ENCODE results near the gene DGCR8.

DGCR8 gene

GRCh38 chr22:20092477-20092854, 12.4 kb downstream of the DGCR8 start:
- no peak for TF ChIP-seq CTCF (IDR thresholded peaks at IDR 0.05; ENCODE audit: insufficient read depth, low read length, missing control alignments)
- H3K4me3 ChIP-seq (ENCODE audit: low read depth, low read length), result no peak overlapping the region
- ChIA-PET CTCF (interaction anchor here (1.0 to 1.2 kb wide), 2 partner anchors 9 to 91 kb away, joined by 3 read pairs; no protein-coding TSS in a partner anchor), POLR2A (no interaction called here)
- DNase-seq (ENCODE audit: low read depth, low spot score), result no peak

DNA sequence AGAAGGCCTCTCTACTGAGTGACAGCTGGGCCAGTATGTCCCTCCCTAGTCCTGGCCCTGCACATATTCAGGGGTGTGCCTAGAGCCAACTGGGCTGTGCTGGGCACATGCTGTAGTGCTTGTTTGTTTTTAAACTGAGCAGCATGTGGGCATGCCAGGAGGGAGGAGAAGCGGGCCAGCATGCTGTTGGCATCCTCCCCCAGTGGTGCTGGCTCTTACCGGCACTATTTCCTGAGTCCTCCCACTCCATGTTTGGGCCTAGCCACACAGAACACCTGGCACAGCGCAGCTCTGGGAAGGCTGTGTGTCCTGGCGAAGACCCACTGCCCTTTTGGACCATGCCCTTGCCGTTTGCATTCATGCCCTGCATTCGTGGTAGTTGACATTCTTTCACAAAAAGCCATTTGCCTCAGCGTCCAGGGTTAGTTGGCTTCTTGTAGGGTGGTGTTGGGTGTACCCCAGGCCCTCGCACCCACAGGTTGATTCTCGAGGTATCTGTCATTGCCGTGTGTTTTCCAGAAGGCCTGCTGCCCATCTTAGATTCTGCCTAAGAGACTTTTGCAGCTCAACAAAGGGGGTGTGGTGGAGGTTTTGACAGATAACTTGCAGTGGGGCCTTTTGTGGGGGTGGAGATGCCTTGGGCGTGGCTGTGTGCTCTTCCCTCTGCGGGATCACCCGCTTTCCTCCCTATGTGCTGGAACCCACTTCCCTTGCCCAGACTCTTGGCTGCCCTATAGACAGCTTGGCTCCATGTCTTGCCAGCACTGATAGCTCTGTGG, 13.6 kb downstream of the DGCR8 start:
- ChIA-PET POLR2A (no interaction called here), CTCF (interaction anchor here (1.2 to 1.7 kb wide), 2 partner anchors 9 to 18 kb away, joined by 3 to 4 read pairs; no protein-coding TSS in a partner anchor)
- DNase-seq (ENCODE audit: low read depth, low spot score), result no peak
- TF ChIP-seq CTCF (IDR thresholded peaks at IDR 0.05; ENCODE audit: insufficient read depth, low read length, missing control alignments), result no peak
- no peak overlapping the region for H3K4me3 ChIP-seq (ENCODE audit: low read depth, low read length)

- ChIA-PET POLR2A (no interaction called here), CTCF (interaction anchor here (1.2 to 1.7 kb wide), 3 partner anchors 9 to 17 kb away, joined by 3 to 4 read pairs (median 3); no protein-coding TSS in a partner anchor)
- no peak for TF ChIP-seq CTCF (IDR thresholded peaks at IDR 0.05; ENCODE audit: insufficient read depth, low read length, missing control alignments)
- no peak for DNase-seq (ENCODE audit: low read depth, low spot score)
- no peak overlapping the region for H3K4me3 ChIP-seq (ENCODE audit: low read depth, low read length)
Measured at GRCh38 chr22:20094197-20094807, 14.3 kb downstream of the DGCR8 start.

DNA sequence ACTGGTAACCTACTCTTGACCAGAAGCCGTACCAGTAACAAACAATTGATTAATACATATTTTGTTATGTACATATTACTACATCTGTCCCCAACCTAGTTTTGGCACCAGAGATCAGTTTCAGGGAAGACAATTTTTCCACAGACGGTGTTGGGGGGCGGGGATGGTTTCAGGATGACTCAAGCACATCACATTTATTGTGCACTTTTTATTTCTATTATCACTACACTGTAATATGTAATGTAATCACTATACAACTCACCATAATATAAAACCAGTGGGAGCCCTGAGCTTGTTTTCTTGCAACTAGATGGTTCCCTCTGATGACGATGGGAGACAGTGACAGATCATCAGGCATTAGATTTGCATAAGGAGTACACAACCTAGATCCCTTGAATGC, 15.5 kb downstream of the DGCR8 start:
- ChIA-PET POLR2A (no interaction called here), CTCF (interaction anchor here (1.5 to 2.0 kb wide), 2 partner anchors 15 to 16 kb away, joined by 3 to 5 read pairs; no protein-coding TSS in a partner anchor)
- no peak overlapping the region for H3K4me3 ChIP-seq (ENCODE audit: low read depth, low read length)
- TF ChIP-seq CTCF (IDR thresholded peaks at IDR 0.05; ENCODE audit: insufficient read depth, low read length, missing control alignments), result no peak
- DNase-seq (ENCODE audit: low read depth, low spot score), result no peak

- H3K4me3 ChIP-seq (ENCODE audit: low read depth, low read length), result no peak overlapping the region
- DNase-seq (ENCODE audit: low read depth, low spot score), result no peak
- ChIA-PET CTCF (interaction anchor here (1.2 to 2.0 kb wide), 2 partner anchors 10 to 14 kb away, joined by 4 to 5 read pairs; no protein-coding TSS in a partner anchor), POLR2A (interaction anchor here (1.0 kb wide), 1 partner anchor 13 kb away, joined by 4 read pairs; no protein-coding TSS in a partner anchor)
- TF ChIP-seq CTCF (IDR thresholded peaks at IDR 0.05; ENCODE audit: insufficient read depth, low read length, missing control alignments), result no peak
Measured at GRCh38 chr22:20096574-20097420, 16.8 kb downstream of the DGCR8 start.
